ENCODE data around the gene C12orf75.
"Not testable (repeated sequence)": the region's sequence is repeated elsewhere in the genome, so short reads cannot be mapped to it uniquely, and the experiment has no call there.

The C12orf75 gene

GRCh38 chr12:105330283-105330930, at the start of gene C12orf75:
Gene C12orf75 (plus strand): TSS chr12:105330691. CDS start chr12:105330892, 201 bp downstream.
- DNase-seq (ENCODE audit: low read depth): peak; percentile 61

- no peak for DNase-seq (ENCODE audit: low read depth)
Observed at GRCh38 chr12:105280966-105281693, 49.4 kb upstream of the C12orf75 start.

GRCh38 chr12:105281694-105282049, 48.8 kb upstream of the C12orf75 start:
- DNase-seq (ENCODE audit: low read depth): no peak

GRCh38 chr12:105285378-105285777, 45.1 kb upstream of the C12orf75 start:
- no peak for DNase-seq (ENCODE audit: low read depth)

- DNase-seq (ENCODE audit: low read depth): no peak
Observed at GRCh38 chr12:105287408-105287807, 43.1 kb upstream of the C12orf75 start.

GRCh38 chr12:105288311-105288996, 42.0 kb upstream of the C12orf75 start:
- DNase-seq (ENCODE audit: low read depth): no peak

- no peak for DNase-seq (ENCODE audit: low read depth)
Observed at GRCh38 chr12:105289114-105289904, 41.2 kb upstream of the C12orf75 start.

GRCh38 chr12:105291531-105291930, 39.0 kb upstream of the C12orf75 start:
- no peak for DNase-seq (ENCODE audit: low read depth)

- DNase-seq (ENCODE audit: low read depth): no peak
Observed at GRCh38 chr12:105292705-105293104, 37.8 kb upstream of the C12orf75 start.

- DNase-seq (ENCODE audit: low read depth): no peak
Observed at GRCh38 chr12:105293187-105293586, 37.3 kb upstream of the C12orf75 start.

GRCh38 chr12:105294161-105294560, 36.3 kb upstream of the C12orf75 start:
- no peak for DNase-seq (ENCODE audit: low read depth)

- DNase-seq (ENCODE audit: low read depth): no peak
Observed at GRCh38 chr12:105294886-105295479, 35.5 kb upstream of the C12orf75 start.

- peak; percentile 13 for DNase-seq (ENCODE audit: low read depth)
Observed at GRCh38 chr12:105296116-105297089, 34.1 kb upstream of the C12orf75 start.

- DNase-seq (ENCODE audit: low read depth): no peak
Observed at GRCh38 chr12:105300883-105301282, 29.6 kb upstream of the C12orf75 start.

GRCh38 chr12:105301696-105302095, 28.8 kb upstream of the C12orf75 start:
- no peak for DNase-seq (ENCODE audit: low read depth)

- not testable (repeated sequence) for DNase-seq (ENCODE audit: low read depth)
Observed at GRCh38 chr12:105302986-105303385, 27.5 kb upstream of the C12orf75 start.

GRCh38 chr12:105304626-105305025, 25.9 kb upstream of the C12orf75 start:
- DNase-seq (ENCODE audit: low read depth): peak; percentile 10

- not testable (repeated sequence) for DNase-seq (ENCODE audit: low read depth)
Observed at GRCh38 chr12:105307601-105308314, 22.7 kb upstream of the C12orf75 start.

GRCh38 chr12:105308839-105309238, 21.7 kb upstream of the C12orf75 start:
- not testable (repeated sequence) for DNase-seq (ENCODE audit: low read depth)

- DNase-seq (ENCODE audit: low read depth): not testable (repeated sequence)
Observed at GRCh38 chr12:105309384-105309783, 21.1 kb upstream of the C12orf75 start.
